ENCODE measurements around the gene GOLGA6L9.
"Not testable (repeated sequence)": the region's sequence is repeated elsewhere in the genome, so short reads cannot be mapped to it uniquely, and the experiment has no call there.

Gene GOLGA6L9, protein sequence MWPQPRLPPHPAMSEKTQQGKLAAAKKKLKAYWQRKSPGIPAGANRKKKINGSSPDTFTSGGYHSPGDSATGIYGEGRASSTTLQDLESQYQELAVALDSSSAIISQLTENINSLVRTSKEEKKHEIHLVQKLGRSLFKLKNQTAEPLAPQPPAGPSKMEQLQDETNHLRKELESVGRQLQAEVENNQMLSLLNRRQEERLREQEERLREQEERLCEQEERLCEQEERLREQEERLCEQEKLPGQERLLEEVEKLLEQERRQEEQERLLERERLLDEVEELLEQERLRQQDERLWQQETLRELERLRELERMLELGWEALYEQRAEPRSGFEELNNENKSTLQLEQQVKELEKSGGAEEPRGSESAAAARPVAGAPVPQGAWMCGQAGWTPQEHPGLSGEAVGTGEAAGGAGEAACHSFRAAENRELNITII

DNA sequence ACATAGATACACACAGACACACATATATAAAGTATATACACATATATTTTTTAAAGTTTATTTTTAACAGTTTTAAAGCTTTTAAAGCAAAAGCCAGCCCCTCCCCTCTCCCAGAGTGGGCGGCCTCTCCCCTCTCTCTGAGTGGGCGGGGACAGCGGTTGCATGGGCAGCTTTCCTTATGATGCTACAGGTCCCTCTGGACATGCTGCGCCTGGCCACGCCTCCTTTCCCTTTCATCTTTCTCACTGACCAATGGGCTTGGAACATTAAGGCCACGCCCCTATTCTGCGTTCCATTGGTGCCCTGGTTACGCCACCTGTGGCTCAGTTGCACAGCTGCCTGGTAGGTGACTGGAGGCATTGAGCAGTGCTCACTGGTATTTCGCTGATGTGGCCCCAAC lies at the start of gene GOLGA6L9:
TSS of gene GOLGA6L9 (plus strand) at position 124 of the 400 bp plus-strand sequence. CDS start at position 388, 264 bp downstream.
- not testable (repeated sequence) for DNase-seq

GRCh38 chr15:82381330-82381955 lies 48.2 kb upstream of the GOLGA6L9 start:
- DNase-seq: not testable (repeated sequence)

DNA sequence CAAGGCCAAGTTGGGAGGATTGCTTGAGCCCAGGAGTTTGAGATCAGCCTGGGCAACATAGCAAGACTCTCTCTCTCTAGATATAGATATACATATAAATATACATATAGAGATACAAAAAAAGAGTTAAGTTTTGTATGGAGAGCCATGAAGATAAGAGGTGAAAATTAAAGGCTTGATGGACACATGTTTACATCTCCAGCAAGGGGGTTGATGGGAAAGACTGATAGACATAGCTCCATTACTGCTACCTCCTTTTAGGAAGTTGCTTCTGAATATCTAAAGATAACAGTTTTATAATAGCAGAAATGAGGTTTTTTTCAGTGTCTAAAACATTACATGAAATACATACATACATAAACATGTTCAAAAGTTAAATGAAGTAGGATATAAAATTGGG lies 42.4 kb upstream of the GOLGA6L9 start:
- DNase-seq: not testable (repeated sequence)

DNA sequence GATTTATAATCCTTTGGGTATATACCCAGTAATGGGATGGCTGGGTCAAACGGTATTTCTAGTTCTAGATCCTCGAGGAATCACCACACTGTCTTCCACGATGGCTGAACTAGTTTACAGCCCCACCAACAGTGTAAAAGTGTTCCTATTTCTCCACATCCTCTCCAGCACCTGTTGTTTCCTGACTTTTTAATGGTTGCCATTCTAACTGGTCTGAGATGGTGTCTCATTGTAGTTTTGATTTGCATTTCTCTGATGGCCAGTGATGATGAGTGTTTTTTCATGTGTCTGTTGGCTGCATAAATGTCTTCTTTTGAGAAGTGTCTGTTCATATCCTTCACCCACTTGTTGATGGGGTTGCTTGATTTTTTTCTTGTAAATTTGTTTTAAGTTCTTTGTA lies 39.5 kb upstream of the GOLGA6L9 start:
- DNase-seq: not testable (repeated sequence)

- DNase-seq: not testable (repeated sequence)
Observed at GRCh38 chr15:82392077-82392476, 37.5 kb upstream of the GOLGA6L9 start.

DNA sequence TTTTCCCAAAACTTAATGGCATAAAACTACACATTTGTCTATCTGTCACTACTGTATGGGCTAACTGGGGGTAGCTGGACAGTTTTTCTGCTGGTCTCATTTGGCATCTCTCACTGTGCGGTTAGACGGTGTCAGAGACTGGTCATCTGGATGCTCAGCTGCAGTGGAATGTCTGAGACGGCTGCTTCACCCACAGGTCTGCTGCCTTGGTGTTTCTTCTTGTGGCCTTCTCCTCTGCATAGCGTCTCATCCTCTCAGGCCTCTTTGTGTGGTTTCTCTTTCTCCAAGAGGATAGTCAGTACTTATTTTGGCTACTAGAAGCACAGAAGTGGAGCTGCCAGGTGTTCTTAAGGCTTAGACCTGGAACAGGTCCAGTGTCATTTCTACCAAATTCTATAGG lies 35.9 kb upstream of the GOLGA6L9 start:
- DNase-seq: no peak

GRCh38 chr15:82395788-82396187 lies 33.8 kb upstream of the GOLGA6L9 start:
- not testable (repeated sequence) for DNase-seq

- DNase-seq: no peak
Observed at GRCh38 chr15:82397817-82398216, 31.8 kb upstream of the GOLGA6L9 start.

DNA sequence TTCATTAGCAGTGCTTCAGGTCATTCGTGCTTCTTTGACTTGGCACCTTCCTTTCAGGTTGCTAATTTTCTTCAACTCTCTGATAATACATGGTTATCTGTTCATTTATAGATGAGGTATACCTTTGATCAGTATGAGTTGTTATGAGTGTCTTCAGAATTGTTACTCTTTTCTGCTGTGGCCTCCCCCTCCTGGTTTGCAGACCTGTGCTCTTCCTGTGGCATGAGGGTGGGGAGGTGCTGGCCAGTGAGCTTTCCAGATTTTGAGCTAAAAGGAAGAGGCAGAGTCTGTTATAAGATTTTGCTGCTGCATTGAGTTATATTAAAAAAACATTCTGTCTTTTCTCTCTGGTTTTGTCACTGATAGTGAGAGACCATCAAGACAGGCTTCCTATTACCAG lies 30.8 kb upstream of the GOLGA6L9 start:
- no peak for DNase-seq

- not testable (repeated sequence) for DNase-seq
Observed at GRCh38 chr15:82399366-82400103, 30.1 kb upstream of the GOLGA6L9 start.

- not testable (repeated sequence) for DNase-seq
Observed at GRCh38 chr15:82401918-82402317, 27.7 kb upstream of the GOLGA6L9 start.

- not testable (repeated sequence) for DNase-seq
Observed at GRCh38 chr15:82402341-82402740, 27.3 kb upstream of the GOLGA6L9 start.

- DNase-seq: not testable (repeated sequence)
Observed at GRCh38 chr15:82406211-82406610, 23.4 kb upstream of the GOLGA6L9 start.

DNA sequence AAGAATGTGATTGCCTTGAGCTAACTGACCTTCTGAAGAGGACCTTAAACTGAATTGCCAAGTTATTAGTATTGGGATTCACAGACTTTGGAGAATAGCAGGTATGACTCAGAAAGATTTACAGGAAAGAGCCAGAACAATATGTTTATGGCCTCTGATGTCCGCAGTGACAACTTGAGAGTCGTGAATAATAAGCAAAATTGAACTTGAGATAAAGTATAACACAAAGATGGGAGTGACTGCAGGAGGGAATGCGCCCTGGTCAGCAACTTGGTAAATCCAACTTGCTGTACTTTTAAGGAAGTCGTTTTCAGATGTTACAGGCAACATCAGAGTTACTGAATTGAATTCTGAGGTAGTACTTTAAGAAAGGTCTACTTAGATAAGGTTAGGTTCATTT lies 19.3 kb upstream of the GOLGA6L9 start:
- not testable (repeated sequence) for DNase-seq

DNA sequence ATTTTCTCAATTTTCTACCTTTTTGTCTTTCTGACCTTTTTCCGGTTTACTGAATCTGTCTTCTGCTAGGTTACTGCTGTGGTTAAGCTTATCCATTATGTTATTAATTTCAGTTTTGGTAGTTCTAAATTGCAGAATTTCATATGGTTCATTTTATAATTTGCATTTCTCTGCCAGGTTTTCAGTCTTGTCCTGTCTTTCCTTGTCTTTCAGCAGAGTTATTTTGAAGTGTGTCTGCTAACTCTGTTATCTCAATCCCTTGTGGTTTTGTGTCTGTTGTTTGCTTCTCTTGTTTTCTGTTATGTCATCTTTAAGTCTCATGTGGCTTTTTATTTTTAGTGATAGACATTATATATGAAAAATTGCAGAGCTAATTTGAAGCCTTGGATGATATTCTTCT lies 18.0 kb upstream of the GOLGA6L9 start:
- DNase-seq: not testable (repeated sequence)

DNA sequence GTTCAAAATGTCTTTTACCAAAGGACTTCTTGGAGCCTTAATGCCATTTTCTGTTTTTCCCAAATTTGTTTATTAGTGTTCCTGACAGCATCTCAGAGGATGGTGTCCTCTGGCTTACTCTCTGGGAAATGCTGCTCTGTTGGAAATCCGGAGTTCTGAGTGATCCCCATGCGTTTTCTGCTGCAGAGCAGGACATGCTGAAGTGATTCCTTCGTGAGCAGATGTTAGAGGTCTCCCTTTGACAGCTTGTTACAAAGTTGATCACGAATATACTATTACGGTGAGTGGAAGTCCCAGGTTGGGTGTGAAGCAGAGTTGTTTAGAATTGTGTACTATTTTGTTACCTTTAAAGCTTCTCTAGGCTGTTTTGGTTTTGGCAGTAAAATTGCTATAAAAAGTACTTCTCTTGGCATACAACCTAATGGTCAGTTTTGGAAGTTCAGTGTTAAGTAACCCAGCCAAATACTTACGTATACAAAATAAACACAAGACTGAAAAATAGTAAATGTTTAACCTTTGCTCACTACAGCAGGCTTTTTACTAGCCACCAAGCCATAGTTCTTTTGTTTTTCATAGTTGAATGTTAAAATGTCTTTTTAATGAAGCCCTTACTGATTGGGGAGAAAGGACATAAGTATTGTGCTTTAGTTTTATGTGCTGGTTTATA lies 15.0 kb upstream of the GOLGA6L9 start:
- not testable (repeated sequence) for DNase-seq

GRCh38 chr15:82420516-82420915 lies 9.1 kb upstream of the GOLGA6L9 start:
- DNase-seq: not testable (repeated sequence)

- not testable (repeated sequence) for DNase-seq
Observed at GRCh38 chr15:82420966-82421365, 8.7 kb upstream of the GOLGA6L9 start.

DNA sequence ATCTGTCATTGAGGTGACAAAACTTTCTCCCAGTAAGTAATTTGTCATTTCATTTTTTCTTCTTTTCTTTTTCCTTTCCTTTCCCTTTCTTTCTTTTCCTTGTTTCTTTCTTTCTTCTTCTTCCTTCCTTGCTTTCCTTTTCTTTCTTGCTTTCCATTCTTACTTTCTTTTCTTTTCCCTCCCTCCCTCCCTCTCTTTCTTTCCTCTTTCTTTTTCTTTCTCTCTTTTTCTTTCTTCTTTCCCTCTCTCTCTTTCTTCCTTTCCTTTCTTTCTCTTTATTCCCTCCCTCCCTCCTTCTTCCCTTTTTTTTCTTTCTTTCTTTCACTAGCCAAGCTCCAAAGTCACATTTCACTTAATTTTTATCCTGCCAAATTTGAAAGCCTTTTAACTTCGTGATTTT lies 2.5 kb upstream of the GOLGA6L9 start:
- DNase-seq: not testable (repeated sequence)

- not testable (repeated sequence) for DNase-seq
Observed at GRCh38 chr15:82445420-82445819, 15.8 kb downstream of the GOLGA6L9 start.

DNA sequence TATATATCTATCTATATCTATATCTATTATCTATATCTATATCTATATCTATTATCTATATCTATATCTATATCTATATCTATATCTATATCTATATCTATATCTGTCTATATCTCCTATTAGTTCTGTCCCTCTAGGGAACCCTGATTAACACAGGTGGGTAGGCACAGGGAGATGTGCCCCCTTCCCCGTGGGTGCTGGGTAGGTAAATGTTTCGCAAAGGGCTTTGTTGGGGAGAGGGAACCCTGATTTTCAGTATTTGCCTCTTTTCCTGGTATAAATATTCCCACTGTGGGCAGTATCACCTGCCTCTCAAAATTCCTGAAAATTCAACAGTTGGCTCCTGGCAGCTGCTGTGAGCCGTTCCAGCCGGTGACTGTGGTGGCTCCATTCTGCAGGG lies 27.7 kb downstream of the GOLGA6L9 start:
- DNase-seq: not testable (repeated sequence)

GRCh38 chr15:82465629-82466028 lies 36.0 kb downstream of the GOLGA6L9 start:
- not testable (repeated sequence) for DNase-seq

DNA sequence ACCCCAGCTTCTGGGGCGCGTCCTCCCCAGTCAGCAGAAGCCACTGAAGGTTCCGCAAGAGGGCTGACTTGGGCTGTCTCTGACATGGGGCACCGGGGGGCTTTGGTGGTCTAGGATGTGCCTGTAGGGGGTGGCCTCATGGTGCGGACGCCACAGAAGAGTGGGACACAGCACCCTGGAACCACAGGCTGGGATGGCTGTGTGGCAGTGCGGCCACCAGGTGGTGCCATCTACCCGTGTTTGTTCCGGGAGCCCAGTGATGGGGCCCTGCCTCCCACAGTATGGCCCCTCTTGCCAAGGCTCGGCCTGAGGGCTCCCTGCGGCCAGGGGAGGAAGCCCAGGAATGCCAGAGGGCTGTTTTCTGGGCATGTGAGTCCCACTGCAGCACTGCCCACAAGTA lies 38.6 kb downstream of the GOLGA6L9 start:
- DNase-seq: not testable (repeated sequence)
